ENCODE data around the gene ARSG.
"Not testable (repeated sequence)": the region's sequence is repeated elsewhere in the genome, so short reads cannot be mapped to it uniquely, and the experiment has no call there.

Gene ARSG

DNA sequence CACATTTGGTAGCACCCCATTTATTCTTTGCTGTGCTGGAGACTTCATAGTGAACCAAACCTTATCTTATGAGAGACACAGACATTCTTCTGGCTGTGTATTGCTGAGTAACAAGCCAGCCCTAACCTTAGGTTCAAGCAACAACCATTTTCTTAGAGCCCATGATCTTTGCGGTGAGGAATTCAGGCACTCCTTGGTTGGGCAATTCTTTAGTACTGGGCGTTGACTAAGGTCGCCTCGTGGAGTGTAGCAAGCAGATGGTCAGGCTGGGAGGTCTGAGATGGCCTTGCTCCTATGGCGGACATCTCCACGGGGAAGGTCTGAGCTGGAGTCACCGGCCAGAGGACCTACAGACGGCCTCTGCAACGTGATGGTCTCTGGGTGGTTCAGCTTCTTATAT lies 43.1 kb downstream of the ARSG start:
- no peak for DNase-seq

DNA sequence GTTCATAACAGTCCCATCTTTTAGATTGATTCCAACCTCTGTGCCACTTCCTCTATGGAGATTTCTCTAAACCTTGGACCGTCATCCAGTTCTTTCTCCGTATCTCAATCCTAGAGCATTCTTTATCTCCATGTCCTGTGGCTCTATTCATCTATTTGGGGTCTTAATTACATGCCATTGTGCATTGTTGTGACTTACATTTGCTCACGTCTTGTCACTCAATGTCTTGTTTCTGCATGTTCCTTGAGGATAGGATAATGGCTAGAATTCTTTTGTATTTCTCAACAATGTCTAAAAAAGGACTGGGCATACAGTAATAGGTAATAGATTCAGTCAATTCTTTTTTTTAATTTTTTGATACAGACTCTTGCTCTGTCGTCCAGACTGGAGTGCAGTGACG lies 50.2 kb downstream of the ARSG start:
- DNase-seq: no peak

DNA sequence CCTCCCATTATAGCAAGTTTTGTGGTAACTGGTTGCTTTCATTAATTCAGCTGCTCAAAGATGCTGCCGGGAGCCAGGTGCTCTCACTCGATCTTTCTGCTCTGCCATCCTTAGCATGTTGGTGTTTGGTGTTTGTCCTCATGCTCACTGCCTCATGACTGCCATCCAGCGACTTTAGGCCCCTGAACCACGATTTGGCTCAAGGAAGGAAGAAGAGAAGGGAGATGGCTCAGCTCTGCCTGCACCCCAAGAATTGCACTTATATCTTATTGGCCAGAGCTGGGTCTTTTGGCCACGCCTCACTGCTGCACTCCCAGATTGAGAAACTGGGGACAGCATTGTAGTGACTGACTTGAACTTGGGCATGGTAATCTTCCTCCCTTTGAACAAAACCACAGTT lies 52.7 kb downstream of the ARSG start:
- no peak for DNase-seq

DNA sequence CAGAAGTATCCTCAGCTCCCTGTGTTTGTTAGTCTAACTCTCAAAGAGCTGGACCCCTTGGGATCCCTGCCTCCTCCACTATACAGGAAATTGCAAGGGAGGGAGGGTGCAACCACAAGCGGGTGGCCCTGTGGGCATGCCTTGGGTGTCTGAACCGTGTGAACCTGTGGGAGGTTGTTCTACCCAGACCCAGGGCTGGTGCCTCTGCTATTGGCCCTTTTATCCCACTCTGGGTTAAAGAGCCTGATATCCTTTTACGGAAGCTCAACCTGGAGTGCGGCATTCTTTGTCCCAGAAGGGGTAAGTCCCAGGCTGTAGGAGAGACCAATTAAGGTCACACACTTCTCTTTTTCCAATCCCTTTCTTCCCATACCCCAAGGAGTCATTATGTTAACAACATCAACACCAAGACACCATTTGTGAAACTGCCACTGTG lies 53.4 kb downstream of the ARSG start:
- DNase-seq: peak; percentile 49

DNA sequence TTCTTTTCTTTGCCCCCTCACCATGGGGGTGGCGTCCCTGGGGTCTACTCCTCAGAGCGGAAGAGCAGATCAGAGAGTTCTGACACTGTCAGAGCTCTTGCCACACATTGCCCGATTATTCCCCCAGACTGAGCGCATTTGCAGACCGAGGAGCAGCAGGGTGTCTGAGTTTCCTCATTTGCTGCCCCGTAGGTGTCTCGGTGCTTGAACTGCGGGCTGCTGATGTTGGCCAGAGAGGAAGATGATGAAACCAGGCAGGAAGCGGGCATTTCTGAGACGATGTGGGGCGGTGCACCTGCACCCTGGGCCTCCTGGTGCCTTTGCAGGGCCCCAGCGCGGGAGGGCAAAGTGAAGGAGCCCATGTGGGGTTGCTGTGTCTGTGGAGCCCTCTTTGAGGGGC lies 55.2 kb downstream of the ARSG start:
- DNase-seq: peak; percentile 92

DNA sequence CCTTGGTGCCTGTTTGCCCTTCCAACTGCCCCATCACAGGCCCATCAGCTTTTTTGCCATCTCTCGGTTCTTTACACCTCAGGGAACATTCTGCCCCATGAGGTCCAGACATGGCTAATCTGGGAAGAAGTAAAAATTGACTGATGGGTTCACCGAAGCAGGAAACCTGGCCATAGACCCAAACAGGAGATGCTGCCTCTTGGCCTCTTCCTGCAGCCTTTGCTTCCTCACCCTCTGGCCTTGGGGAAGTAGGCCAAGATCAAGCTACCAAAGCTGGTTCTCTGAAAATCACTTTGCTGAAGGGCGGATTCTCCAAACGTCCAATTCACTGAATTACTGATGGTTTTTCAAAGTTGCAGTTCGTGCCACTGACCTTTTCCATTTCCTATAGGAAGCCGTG lies 56.1 kb downstream of the ARSG start:
- no peak for DNase-seq

DNA sequence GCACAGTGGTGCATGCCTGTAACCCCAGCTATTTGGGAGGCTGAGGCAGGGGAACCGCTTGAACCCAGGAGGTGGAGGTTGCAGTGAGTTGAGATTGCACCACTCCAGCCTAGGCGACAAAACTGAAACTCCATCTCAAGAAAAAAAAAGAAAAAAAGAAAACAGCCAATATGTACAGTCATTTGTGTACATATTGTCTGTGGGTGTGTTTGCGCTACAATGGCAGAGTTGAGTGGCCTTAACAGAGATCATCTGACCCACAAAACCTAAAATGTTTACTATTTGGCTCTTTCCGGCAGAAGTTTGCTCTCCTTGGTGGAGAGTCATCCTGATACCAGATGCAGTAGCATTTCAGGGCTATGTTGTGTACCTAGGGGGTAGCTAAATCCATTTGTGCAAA lies 57.9 kb downstream of the ARSG start:
- DNase-seq: no peak

DNA sequence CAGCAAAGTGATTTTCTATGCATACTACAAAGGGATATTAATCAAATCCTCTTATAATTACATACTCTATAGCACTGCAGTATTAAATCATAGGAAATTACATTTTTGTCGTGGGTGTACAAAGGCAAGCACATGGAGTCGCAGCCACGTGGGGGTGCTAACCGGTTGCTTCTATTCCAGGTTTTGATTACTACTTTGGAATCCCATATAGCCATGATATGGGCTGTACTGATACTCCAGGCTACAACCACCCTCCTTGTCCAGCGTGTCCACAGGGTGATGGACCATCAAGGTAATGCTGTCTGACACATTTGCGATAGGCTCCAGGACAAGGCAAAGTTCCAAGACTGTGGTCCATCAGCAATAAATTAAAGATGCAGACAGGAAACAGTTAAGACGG lies 60.1 kb downstream of the ARSG start:
- DNase-seq: no peak

DNA sequence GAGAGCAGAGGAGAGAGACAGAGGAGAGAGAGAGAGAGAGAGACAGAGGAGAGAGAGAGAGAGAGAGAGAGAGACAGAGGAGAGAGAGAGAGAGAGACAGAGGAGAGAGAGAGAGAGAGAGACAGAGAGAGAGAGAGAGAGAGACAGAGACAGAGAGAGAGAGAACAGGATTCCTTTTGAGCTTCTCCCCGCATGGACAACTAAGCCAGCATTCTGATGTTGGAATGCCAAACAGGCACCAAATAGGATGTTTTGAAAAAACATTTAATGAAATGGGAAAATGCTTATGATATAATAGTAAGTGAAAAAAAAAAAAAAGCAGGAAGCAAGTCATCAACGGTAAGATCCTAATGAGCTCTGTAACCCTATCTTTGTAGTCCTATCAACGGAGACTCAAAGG lies 60.7 kb downstream of the ARSG start:
- no peak for DNase-seq

DNA sequence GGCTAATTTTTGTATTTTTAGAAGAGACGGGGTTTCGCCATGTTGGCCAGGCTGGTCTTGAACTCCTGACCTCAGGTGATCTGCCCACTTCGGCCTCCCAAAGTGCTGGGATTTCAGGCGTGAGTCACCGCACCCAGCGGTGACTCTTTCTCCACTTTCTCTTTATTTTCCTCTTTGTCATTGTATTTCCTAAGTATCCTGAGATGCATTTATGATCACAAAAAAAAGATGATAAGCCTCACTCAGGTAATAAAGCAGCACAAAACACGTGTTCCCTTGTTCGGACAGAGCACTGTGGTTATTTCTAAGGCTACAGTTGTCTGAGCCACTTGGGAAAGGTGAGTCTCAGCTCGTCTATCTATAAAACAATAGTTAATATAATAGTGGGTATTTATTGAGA lies 61.4 kb downstream of the ARSG start:
- not testable (repeated sequence) for DNase-seq

DNA sequence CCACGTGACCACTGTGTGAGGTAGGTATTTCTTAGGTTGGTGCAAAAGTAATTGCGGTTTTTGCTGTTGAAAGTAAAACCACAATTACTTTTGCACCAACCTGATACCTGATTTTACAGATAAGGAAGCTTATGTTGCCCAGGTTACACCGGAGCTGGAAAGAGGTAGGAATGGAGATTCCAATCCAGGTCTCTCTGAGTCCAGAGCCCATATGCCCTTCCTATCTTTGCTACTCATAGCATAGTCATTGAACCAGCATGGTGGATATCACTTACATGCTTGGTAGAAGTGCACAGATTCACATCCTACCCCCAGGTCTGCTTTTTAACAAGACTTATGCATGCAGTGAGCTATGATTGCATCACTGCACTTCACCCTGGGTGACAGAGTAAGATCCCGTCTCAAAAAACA lies 61.8 kb downstream of the ARSG start:
- peak; percentile 34 for DNase-seq

DNA sequence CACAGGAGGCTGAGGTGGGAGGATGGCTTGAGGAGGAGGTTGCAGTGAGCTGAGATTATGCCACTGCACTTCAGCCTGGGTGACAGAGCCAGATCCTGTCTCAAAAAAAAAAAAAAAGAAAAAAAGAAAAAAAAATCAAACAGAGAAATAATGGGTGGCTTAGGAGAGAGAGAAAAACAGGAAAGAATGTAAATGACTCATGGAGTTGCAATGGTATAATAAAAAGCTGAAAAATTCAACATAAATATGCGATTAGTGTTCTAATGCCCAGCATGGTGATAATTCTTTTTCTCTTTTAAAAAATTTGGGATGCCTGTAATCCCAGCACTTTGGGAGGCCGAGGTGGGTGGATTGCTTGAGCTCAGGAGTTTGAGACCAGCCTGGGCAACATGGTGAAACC lies 63.0 kb downstream of the ARSG start:
- DNase-seq: not testable (repeated sequence)

DNA sequence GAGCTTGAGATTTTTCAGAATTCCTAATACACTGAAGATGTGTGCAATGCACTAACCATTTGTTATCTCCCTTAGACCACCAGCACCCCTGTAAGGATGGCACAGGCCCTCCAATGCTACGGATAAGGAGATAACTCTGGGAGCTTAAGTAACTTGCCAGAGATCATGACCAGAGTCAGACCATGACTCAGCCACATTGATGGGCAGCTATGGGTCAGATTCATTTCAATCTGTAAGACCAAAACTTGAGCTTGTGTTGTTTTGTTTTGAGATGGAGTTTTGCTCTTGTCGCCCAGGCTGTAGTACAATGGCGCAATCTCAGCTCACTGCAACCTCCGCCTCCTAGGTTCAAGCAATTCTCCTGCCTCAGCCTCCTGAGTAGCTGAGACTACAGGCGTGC lies 63.8 kb downstream of the ARSG start:
- DNase-seq: not testable (repeated sequence)

DNA sequence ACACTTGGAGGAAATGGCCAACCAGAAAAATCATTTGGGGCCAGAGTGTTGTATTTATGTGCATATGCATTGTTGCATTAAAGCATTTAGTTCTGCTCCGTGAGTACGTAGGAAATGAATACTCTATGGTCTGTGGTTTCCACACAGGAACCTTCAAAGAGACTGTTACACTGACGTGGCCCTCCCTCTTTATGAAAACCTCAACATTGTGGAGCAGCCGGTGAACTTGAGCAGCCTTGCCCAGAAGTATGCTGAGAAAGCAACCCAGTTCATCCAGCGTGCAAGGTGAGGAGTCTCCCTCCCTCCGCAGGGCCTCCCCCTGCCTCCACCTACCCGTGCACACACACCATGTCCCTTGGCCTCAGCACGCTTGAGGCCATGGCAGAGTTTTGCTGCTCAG lies 65.2 kb downstream of the ARSG start:
- DNase-seq: peak; percentile 77

DNA sequence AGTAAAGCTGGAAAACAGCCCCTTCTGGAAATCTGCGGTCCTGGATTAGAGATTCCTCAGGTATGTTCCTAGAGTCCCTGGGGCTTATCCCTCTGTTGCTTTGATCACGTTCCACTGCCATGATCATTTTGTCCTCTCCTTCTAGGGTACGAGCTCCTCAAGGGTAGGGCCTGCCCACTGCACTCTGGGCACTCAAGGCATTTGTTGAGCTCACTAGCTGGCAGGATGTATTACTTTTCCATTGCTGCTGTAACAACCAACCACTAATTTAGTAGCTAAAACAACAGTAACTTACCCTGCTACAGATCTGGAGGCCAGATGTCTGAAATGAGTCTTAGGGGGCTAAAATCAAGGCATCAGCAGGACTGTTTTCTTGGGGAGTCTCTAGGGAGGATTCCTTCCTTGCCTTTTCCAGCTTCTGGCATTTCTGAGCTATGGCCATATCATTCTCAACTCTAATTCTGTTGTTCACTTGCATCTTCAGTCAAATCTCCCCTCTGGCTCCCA lies 65.7 kb downstream of the ARSG start:
- no peak for DNase-seq

DNA sequence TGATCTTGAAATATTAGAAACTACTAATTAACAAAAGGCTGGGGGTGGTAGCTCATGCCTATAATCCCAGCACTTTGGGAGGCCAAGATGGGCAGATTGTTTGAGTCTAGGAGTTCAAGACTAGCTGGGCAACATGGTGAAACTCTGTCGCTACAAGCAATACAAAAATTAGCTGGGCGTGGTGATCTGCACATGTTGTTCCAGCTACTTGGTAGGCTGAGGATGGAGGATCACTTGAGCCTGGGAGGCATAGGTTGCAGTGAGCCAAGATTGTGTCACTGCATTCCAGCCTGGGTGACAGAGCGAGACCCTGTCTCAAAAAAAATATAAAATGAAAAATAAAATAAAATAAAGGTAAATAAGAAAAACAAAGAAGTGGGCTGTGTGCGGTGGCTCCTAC lies 66.6 kb downstream of the ARSG start:
- DNase-seq: no peak

DNA sequence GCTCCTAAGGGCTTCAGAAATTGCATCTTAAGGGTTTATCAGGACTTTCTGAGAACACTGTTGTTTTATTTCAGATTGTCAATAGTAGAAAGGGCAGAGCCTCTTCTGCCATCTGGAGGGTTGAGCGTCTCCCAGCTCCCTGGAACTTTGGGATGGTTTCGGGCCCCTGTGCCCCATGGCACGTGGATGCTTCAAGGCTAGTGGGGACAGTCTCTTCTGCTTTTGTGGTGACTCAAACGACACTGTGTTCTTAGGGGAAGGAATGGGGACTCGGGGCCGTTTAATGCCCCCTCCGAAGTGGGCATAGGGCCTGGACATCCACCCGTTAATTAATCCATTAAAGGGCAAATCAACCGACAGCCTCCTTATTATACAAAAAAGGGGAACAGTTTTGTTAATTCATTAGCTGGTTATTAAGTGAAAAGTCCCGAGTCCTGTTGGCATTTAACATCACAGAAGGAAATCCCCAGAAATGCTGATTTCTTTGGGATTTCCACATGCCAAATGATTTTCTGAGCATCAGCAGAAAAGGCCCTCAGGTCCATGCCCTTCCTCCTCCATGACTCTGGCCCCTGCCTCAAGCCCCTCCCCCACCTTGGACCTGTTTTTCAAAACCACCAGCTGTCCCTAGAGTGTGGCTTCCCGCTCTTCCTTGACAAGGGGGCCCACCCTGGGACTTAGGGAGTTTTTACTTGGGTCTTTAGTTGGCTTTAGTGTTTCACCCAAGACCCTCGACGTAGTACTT lies 68.7 kb downstream of the ARSG start:
- DNase-seq: no peak

DNA sequence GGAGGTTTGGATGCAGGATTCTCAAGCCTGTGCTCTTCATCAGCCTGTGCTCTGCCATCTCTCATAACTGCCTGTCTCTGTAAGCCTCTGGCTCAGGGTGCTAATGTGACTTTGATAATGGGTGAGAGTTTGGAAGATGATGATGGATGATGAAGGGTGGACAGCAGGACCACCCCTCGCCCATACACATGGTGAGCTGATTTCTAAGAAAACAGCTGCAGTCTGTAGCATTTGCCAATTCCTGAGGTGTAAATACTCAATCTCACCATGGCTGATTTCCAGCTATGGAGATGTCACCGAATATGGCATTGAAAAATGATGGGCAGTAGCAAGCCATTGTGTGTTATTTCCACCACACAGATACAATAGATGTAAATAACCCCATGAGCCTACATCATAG lies 74.2 kb downstream of the ARSG start:
- DNase-seq: no peak

DNA sequence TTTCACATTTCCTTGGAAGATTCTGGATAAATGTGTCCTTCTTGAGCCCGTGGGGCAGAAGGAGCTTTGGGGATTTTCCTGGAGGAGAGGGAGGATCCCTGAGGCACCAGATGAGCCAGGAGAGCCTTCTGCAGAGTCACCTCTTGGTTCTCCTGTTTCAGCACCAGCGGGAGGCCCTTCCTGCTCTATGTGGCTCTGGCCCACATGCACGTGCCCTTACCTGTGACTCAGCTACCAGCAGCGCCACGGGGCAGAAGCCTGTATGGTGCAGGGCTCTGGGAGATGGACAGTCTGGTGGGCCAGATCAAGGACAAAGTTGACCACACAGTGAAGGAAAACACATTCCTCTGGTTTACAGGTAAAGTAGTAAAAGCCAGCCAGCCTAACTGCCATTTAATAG lies 77.1 kb downstream of the ARSG start:
- DNase-seq: no peak

DNA sequence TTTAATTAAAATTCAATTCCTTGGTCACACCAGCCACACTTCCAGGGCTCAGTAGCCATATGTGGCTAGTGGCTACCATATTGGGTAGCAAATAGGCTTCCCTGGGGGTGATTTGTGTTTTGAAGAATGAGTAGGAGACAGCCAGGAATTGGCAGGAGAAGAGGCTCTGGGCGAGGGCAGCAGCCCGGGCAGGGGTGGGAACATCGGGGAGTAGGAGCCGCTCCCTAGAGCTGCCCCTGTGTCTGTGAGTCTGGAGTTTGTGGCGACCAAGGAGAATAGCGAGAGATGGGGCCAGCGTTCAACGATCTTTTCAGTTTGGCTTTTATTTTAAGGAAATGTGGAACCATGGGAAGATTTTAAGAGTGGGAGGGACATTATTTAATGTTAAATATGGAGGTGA lies 84.3 kb downstream of the ARSG start:
- DNase-seq: no peak

DNA sequence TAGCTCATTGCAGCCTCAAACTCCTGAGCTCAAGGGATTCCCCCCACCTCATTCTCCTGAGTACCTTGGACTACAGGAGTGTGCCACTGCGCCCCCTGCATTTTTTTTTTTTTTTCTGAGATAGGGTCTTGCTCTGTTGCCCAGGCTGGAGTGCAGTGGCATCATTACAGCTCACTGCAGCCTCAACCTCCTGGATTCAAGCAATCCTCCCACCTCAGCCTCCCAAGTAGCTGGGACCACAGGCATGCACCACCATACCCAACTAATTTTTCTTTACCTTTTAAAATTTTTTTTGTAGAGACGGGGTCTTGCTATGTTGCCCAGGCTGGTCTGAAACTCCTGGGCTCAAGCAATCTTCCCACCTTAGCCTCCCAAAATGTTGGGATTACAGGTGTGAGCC lies 84.9 kb downstream of the ARSG start:
- not testable (repeated sequence) for DNase-seq

DNA sequence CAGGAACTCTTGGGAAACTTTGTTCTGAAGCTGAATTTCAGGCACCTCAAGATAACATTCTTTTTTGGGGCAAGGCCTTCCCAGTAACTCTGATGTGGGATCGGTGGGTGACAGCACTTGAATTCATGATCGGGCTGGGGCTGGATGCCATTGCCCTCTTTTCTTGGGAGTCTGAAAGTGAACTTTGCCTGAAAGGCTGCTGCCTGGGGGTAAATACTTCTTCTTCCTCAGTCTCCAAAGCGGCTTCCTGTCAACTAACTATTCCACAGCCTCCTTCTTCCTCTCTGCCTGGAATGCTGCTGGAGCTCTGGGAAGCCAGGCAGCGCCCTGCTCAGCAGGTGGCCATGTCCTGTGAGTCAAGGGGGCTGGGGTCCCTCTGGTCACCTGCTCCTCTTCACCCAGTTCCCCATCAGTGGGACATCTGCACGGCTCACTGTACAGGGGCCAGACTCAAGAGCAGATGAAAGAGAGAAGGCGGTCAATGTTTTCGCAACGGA lies 86.5 kb downstream of the ARSG start:
- DNase-seq: no peak

DNA sequence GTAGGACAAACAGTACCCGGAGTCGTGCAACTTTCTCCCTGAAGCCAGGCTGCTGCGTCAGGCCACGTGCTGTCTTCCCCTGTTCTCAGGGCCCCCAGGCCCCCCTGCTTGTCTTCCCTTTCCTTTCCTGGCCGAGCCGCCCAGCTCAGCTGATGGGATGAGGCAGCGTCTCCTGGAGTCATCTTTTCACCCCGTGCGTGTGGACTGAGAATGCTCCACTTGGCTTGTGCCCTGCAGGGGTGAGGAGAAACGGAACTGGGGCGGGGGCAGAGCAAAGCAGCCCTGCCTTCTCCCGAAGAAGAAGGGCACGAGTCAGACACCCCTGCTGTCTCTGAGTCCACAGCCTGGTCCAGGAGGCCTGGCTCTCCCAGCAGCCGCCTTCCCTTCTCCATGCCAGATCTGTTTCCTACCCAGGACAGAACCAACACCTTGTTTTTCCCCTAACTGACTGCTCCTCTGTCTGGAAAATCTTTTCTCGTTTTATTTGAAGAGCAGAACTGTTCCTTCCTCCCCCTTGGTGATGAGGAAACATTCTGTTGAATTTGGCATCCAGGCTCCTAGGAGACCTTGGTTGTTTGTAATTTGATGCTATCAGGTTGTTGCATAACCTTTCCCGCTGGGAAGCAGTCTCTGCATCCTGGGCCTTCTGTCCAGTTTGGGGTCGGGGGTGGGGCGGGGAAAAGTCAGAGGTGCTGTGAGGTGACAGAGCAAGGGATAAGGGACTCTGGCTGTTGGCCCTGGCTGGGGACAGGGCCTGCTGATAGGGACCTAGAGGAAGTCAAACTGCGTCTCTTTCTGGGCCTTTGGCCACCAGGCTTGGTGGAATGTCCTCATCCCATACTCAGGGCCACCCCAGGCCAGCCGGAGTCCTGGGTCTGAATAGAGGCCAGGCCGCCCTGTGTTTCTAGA lies 87.2 kb downstream of the ARSG start:
- no peak for DNase-seq

DNA sequence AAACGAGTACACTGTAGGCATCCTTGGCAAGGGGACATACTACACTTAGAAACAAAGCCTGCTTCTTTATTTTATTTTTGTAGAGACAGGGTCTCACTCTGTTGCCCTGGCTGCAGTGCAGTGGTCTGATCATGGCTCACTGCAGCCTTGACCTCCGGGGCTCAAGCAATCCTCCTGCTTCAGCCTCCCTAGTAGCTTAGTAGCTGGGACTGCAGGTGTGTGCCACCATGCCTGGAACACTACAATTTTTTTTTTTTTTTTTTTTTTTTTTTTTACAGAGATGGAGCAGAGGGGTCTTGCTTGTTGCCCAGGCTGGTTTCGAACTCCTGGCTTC lies 87.8 kb downstream of the ARSG start:
- no peak for DNase-seq
